RWPE2 (cell line): ENCODE results near the gene CACNA2D4.

Experiments used
- ATAC-seq: fragments of 200-7000 bp; cut with Tn5 transposase; 3 replicates; pipeline ENCODE4 v1.9.1; 2021; ENCODE audit warnings: low read depth
- DNase-seq: peaks from one replicate; pipeline ENCODE4 v3.0.0-alpha.2; 2020; ENCODE audit warnings: low spot score
- H3K27ac ChIP-seq: fragments of 450-650 bp; 2 replicates; pipeline ENCODE4 v1.5.1; 2017; ENCODE audit warnings: mild to moderate bottlenecking; ENCODE audit not compliant: poor library complexity, severe bottlenecking
- H3K27me3 ChIP-seq: fragments of 250-450 bp; sonication (Bioruptor Pico); 2 replicates; pipeline ENCODE4 v1.5.1; 2021; ENCODE audit warnings: mild to moderate bottlenecking, moderate library complexity; ENCODE audit not compliant: insufficient read depth, poor library complexity, severe bottlenecking
- H3K36me3 ChIP-seq: fragments of 250-450 bp; sonication (Bioruptor Pico); 2 replicates; pipeline ENCODE4 v1.5.1; 2020; ENCODE audit warnings: low read depth, mild to moderate bottlenecking, moderate library complexity
- H3K4me1 ChIP-seq: fragments of 250-450 bp; sonication (Bioruptor Pico); 2 replicates; pipeline ENCODE4 v1.5.1; 2021; ENCODE audit warnings: mild to moderate bottlenecking, moderate library complexity; ENCODE audit not compliant: insufficient read depth, poor library complexity, severe bottlenecking
- H3K4me3 ChIP-seq: fragments of 250-450 bp; sonication (Bioruptor Pico); 2 replicates; pipeline ENCODE4 v1.5.1; 2021; ENCODE audit warnings: mild to moderate bottlenecking, moderate library complexity; ENCODE audit not compliant: severe bottlenecking
- H3K9me3 ChIP-seq: fragments of 250-450 bp; sonication (Bioruptor Pico); 2 replicates; pipeline ENCODE4 v1.5.1; 2021; ENCODE audit warnings: mild to moderate bottlenecking, moderate library complexity; ENCODE audit not compliant: severe bottlenecking
- CTCF ChIP-seq: fragments of 450-650 bp; IDR thresholded peaks from one replicate; pipeline ENCODE4 v1.5.1; 2017; ENCODE audit warnings: mild to moderate bottlenecking, moderate library complexity; ENCODE audit not compliant: poor library complexity, severe bottlenecking

CACNA2D4 gene

DNA sequence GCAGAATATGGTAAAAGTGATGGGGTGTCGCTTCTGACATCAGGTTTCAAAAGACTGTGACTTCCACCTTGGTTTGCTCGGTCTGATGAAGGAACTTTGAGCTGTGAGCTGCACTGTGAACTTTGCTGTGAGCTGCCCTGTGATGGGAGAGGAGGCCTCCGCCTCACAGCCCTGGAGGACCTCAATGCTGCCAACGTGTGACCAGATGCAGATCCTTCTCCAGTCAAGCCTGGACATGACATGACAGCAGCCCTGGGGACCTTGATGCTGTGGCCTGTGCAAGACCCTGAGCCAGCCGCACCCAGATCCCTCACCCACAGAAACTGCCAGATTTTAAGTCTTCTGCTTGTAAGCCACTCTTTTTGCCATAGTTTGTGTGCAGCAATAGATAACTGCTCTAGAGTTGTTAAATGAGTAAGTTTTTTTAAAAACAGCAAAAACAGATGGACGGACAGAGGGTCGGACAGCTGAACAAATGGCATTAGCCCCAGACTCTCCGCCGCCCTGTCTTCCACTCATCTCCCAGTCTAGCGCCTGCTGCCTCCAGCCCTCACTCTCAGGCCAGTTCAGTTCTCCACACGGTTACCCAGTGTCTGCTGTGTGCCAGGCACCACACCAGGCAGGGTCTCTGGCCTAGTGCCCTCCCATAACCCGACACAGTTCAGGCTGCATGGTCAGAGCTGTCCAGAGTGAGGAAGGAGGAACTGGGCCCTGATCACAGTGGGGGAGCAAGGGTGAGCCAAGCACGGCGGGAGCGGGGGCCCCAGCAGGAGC, 111.2 kb downstream of the CACNA2D4 start:
- Histone ChIP-seq H3K4me1 (no peaks in the 10 kb centered on the region), H3K27ac (no peak overlapping the region), H3K36me3 (no peaks in the 10 kb centered on the region), H3K4me3 (no peak overlapping the region), H3K9me3 (no peaks in the 10 kb centered on the region), H3K27me3 (no peaks in the 10 kb centered on the region)
- DNase-seq (peak; percentile 57), ATAC-seq (no peak)
- no peak for TF ChIP-seq CTCF

GRCh38 chr12:1806301-1807086, 112.0 kb downstream of the CACNA2D4 start:
- ATAC-seq, result no peak
- TF ChIP-seq CTCF, result no peak
- Histone ChIP-seq H3K4me1 (no peaks in the 10 kb centered on the region), H3K27ac (no peak overlapping the region), H3K4me3 (no peak overlapping the region), H3K9me3 (no peaks in the 10 kb centered on the region), H3K27me3 (no peaks in the 10 kb centered on the region), H3K36me3 (no peaks in the 10 kb centered on the region)
- DNase-seq, result peak; percentile 48

- DNase-seq (peak; percentile 58), ATAC-seq (no peak)
- Histone ChIP-seq H3K9me3 (no peaks in the 10 kb centered on the region), H3K4me1 (no peaks in the 10 kb centered on the region), H3K36me3 (no peaks in the 10 kb centered on the region), H3K4me3 (no peak overlapping the region), H3K27me3 (no peaks in the 10 kb centered on the region), H3K27ac (no peak overlapping the region)
- no peak for TF ChIP-seq CTCF
Measured at GRCh38 chr12:1805441-1806081, 112.9 kb downstream of the CACNA2D4 start.

- TF ChIP-seq CTCF, result no peak
- H3K9me3 ChIP-seq, result no peaks in the 10 kb centered on the region
- DNase-seq (peak; percentile 90), ATAC-seq (peak; percentile 89)
- no peaks in the 10 kb centered on the region for H3K36me3 ChIP-seq
- H3K27me3 ChIP-seq, result no peaks in the 10 kb centered on the region
- no peaks in the 10 kb centered on the region for H3K4me1 ChIP-seq
- H3K4me3 ChIP-seq, result no peak overlapping the region
- H3K27ac ChIP-seq, result no peak overlapping the region
Measured at GRCh38 chr12:1804545-1805332, 113.7 kb downstream of the CACNA2D4 start.
